Glutamatergic neuron (in vitro differentiated cells): ENCODE measurements around the gene ZNF239. TPM values are rescaled to one million over a fixed set of nuclear protein-coding genes. Genes with fewer than 3 reads are reported as not detected.
"Not testable (repeated sequence)": the region's sequence is repeated elsewhere in the genome, so short reads cannot be mapped to it uniquely, and the experiment has no call there.

ENCODE experiments used
- DNase-seq: peaks from one replicate; pipeline ENCODE4 v3.0.0; 2022
- H3K27ac Mint-ChIP-seq: one replicate; pipeline ENCODE4 v1.8.0; 2020; ENCODE audit warnings: mild to moderate bottlenecking, mixed read lengths, inconsistent platforms; ENCODE audit not compliant: unreplicated experiment
- H3K27me3 Mint-ChIP-seq: one replicate; pipeline ENCODE4 v1.8.0; 2020; ENCODE audit warnings: mild to moderate bottlenecking, moderate library complexity, mixed read lengths, inconsistent platforms; ENCODE audit not compliant: unreplicated experiment
- H3K36me3 Mint-ChIP-seq: one replicate; pipeline ENCODE4 v1.8.0; 2020; ENCODE audit warnings: mild to moderate bottlenecking, mixed read lengths, inconsistent platforms; ENCODE audit not compliant: unreplicated experiment
- H3K4me1 Mint-ChIP-seq: one replicate; pipeline ENCODE4 v1.8.0; 2020; ENCODE audit warnings: mild to moderate bottlenecking, low read depth, mixed read lengths, inconsistent platforms; ENCODE audit not compliant: unreplicated experiment
- H3K4me3 Mint-ChIP-seq: one replicate; pipeline ENCODE4 v1.8.0; 2020; ENCODE audit warnings: mild to moderate bottlenecking, mixed read lengths, inconsistent platforms; ENCODE audit not compliant: unreplicated experiment
- H3K9me3 Mint-ChIP-seq: one replicate; pipeline ENCODE4 v1.8.0; 2020; ENCODE audit warnings: mild to moderate bottlenecking, moderate library complexity, mixed read lengths, inconsistent platforms; ENCODE audit not compliant: unreplicated experiment
- total RNA-seq: library from RNA; stranded (reverse); fragmentation: NEBNext Ultra II Directional; extraction: Animal tissue kit (Norgen Biotek cat#: 25700); gene quantifications from one replicate; pipeline ENCODE4 v1.2.1, GENCODE V29; 2021; ENCODE audit not compliant: unreplicated experiment
- TF ChIP-seq, protein P1 (sequence below): fragments of 200-600 bp; sonication (generic); IDR thresholded peaks from one replicate; pipeline ENCODE4 v1.5.0; 2021; ENCODE audit not compliant: partially characterized antibody, unreplicated experiment

ZNF239 gene
- total RNA-seq, 1 donor from 2014 or later, result 4.1 TPM

DNA sequence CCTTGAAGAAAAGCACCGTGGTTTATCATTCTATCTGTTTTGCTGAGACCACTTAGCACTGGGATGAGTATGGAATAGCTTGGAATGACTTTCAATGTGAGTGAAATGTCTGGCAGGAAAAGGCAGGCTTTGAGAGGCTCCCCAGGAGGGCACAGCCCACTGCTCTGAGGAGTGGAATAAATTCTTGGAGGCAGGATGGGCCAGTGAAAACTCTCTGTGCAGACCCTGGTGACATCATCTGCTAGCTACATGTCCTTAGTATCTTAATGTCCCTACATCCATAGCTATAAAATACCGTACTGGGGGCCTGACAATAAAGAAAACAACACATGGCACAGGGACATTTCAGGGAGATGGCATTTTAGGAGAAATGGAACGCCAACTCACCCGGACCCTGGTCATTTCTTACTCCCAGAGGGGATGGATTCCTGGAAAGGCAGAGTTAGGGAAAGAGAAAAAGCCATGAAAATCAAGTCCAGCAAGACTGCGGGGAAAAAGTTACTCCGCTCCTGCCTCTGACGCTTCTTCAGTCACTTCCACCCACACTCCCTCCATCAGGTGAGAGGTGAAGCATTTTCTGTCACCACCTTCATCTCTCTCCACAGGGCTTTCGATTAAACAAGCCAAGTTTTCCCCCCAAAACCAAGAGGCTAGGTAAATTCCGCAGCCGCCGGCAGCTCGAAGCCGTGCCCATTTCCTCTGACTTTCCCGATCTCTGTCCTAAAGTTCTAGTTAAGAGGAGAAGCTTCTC, 991 bp downstream of the ZNF239 start:
- no peak for DNase-seq
- no peak overlapping the region for H3K27ac Mint-ChIP-seq
- TF ChIP-seq, protein P1, sequence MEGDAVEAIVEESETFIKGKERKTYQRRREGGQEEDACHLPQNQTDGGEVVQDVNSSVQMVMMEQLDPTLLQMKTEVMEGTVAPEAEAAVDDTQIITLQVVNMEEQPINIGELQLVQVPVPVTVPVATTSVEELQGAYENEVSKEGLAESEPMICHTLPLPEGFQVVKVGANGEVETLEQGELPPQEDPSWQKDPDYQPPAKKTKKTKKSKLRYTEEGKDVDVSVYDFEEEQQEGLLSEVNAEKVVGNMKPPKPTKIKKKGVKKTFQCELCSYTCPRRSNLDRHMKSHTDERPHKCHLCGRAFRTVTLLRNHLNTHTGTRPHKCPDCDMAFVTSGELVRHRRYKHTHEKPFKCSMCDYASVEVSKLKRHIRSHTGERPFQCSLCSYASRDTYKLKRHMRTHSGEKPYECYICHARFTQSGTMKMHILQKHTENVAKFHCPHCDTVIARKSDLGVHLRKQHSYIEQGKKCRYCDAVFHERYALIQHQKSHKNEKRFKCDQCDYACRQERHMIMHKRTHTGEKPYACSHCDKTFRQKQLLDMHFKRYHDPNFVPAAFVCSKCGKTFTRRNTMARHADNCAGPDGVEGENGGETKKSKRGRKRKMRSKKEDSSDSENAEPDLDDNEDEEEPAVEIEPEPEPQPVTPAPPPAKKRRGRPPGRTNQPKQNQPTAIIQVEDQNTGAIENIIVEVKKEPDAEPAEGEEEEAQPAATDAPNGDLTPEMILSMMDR, result no peak
- peak overlapping the region; percentile 95 for H3K4me3 Mint-ChIP-seq
- H3K27me3 Mint-ChIP-seq, result peaks cover 3% of the 10 kb centered on the region
- no peaks in the 10 kb centered on the region for H3K36me3 Mint-ChIP-seq
- peaks cover 2% of the 10 kb centered on the region for H3K4me1 Mint-ChIP-seq
- H3K9me3 Mint-ChIP-seq, result no peaks in the 10 kb centered on the region

DNA sequence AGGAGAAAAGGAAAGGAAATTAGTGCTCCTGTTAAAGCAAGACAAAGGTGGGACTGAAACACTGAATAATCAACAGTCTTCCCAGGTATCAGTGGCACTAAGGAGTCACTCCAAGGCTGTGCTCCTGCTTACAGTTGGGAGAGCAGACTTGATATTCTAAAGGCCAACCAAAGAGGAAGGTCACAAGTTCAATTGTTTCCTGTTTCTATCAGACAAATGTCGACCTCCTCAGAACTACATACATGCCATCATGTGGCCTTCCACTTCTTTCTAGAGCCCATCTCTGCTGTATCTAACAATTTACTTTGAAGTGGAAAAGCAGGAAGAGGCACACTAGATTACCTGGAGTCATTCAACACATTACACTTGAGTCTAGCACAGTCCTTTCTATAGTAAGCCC, 3.4 kb downstream of the ZNF239 start:
- no peaks in the 10 kb centered on the region for H3K36me3 Mint-ChIP-seq
- H3K4me1 Mint-ChIP-seq, result peaks cover 2% of the 10 kb centered on the region
- no peak for DNase-seq
- H3K4me3 Mint-ChIP-seq, result no peak overlapping the region
- TF ChIP-seq, protein P1, result no peak
- no peaks in the 10 kb centered on the region for H3K27me3 Mint-ChIP-seq
- no peaks in the 10 kb centered on the region for H3K9me3 Mint-ChIP-seq
- no peak overlapping the region for H3K27ac Mint-ChIP-seq

DNA sequence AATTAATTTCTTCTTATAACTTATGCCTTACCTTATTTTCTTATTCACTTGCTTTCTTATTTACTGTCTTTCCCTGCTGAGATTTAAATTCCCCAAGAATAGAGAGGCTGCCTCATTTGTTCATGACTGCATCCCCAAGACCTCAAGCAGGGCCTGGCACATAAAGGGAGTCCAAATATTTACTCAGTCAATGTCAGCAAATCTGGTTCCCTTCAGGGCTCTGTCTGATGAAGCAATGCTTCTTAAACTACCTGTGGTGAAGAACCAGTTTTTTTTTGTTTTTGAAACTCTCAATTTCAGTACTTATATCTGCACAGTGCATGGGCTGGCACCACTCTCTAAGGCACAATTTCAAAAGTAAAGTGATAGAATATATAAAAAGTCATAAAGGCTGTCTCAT, 4.7 kb downstream of the ZNF239 start:
- no peaks in the 10 kb centered on the region for H3K36me3 Mint-ChIP-seq
- no peaks in the 10 kb centered on the region for H3K27me3 Mint-ChIP-seq
- H3K4me3 Mint-ChIP-seq, result no peak overlapping the region
- H3K27ac Mint-ChIP-seq, result no peak overlapping the region
- TF ChIP-seq, protein P1, result no peak
- H3K4me1 Mint-ChIP-seq, result peaks cover 2% of the 10 kb centered on the region
- DNase-seq, result no peak
- H3K9me3 Mint-ChIP-seq, result no peaks in the 10 kb centered on the region

DNA sequence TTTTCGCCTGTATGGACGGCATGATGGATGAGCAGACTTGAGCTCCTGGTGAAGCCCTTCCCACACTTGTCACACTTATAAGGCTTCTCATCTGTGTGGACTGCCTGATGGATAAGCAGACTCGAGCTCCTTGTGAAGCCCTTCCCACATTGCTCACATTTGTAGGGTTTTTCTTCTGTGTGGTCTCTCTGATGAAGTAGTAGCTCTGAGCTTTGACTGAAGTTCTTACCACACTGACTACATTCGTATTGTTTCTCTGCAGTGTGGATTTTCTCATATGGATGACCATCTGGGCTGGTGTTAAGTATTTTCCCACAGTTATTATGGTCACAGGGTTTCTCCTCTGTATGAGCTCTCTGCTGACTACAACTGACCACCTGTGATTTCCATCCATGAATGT, 17.2 kb downstream of the ZNF239 start:
- H3K27ac Mint-ChIP-seq, result no peak overlapping the region
- TF ChIP-seq, protein P1, result no peak
- H3K27me3 Mint-ChIP-seq, result no peaks in the 10 kb centered on the region
- no peaks in the 10 kb centered on the region for H3K4me1 Mint-ChIP-seq
- no peaks in the 10 kb centered on the region for H3K9me3 Mint-ChIP-seq
- no peak for DNase-seq
- H3K4me3 Mint-ChIP-seq, result no peak overlapping the region
- peaks cover 15% of the 10 kb centered on the region for H3K36me3 Mint-ChIP-seq

DNA sequence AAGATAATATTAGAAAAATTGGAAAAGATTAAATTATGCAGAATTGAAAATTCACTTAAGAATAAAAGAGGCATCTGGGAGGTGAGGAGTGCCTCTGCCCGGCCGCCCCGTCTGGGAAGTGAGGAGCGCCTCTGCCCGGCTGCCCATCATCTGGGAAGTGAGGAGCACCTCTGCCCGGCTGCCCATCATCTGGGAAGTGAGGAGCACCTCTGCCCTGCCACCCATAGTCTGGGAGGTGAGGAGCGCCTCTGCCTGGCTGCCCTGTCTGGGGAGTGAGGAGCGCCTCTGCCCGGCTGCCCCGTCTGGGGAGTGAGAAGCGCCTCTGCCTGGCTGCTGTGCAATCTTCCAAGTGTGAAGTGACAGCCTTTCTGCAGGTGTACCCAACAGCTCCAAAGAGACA, 30.7 kb downstream of the ZNF239 start:
- H3K4me1 Mint-ChIP-seq, H3K4me3 Mint-ChIP-seq, H3K27ac Mint-ChIP-seq, H3K27me3 Mint-ChIP-seq, H3K36me3 Mint-ChIP-seq, H3K9me3 Mint-ChIP-seq, DNase-seq: not testable (repeated sequence)
